HG03039 (cell line): Measurements from ENCODE around the gene BRD3OS.

Experiments used
- ATAC-seq: cut with Tn5 transposase; IDR thresholded peaks from one replicate; pipeline ENCODE4 v1.9.1; 2021; ENCODE audit warnings: mild to moderate bottlenecking, moderate library complexity; ENCODE audit not compliant: unreplicated experiment

Gene BRD3OS

DNA sequence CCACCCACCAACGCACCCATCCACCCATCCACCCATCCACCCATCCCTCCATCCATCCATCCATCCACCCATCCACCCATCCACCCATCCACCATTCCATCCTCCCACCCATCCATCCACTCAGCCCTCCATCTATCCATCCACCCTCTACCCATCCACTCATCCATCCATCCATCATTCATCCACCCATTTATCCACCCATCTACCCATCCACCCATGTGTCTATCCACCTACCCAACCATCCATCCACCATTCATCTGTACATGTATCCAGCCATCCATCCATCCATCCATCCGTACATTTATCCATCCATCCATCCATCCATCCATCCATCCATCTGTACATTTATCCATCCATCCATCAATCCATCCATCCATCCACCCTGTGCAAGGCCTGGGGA, 22.0 kb upstream of the BRD3OS start:
- ATAC-seq, result no peak

DNA sequence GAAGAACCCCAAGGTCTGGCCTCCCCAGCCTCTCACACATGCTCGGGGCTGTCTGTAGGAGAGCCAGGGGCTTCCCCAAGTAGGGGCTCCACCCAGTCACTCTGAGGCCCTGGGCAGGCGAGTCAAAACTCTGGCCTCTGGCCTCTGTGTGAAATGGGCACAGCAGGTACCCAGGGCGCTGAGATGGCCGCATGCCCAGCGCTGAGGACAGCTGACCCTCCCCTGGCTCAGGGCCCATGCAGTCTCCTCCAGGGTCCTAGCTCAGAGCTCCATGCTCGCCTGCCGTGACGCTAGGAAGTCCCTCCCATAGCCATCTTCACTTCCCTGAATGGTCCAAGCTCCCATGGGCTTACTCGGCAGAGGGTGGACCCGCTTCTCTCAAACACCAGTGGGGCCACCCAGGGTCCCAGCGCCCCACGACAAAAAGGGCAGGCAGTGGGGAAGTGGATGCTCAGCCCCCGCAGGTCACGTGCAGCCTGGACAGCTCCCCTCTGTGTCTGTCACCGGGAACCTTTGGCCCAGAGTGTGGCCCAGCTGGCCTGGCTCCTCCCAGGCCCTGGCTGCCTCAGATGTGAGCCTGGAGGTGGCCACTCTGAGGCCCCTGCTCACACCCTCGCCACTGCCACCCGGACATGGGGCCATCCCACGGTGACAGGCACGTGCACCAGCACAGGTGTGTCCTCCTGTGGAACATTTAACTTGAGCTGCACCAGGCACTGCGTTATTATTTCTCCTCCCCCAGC, 21.0 kb upstream of the BRD3OS start:
- no peak for ATAC-seq

GRCh38 chr9:134004881-134005280, 20.4 kb upstream of the BRD3OS start:
- no peak for ATAC-seq

GRCh38 chr9:134005381-134005780, 19.9 kb upstream of the BRD3OS start:
- ATAC-seq, result no peak

- no peak for ATAC-seq
Observed at GRCh38 chr9:134007150-134007549, 18.1 kb upstream of the BRD3OS start.

- ATAC-seq, result no peak
Observed at GRCh38 chr9:134007571-134007970, 17.7 kb upstream of the BRD3OS start.

DNA sequence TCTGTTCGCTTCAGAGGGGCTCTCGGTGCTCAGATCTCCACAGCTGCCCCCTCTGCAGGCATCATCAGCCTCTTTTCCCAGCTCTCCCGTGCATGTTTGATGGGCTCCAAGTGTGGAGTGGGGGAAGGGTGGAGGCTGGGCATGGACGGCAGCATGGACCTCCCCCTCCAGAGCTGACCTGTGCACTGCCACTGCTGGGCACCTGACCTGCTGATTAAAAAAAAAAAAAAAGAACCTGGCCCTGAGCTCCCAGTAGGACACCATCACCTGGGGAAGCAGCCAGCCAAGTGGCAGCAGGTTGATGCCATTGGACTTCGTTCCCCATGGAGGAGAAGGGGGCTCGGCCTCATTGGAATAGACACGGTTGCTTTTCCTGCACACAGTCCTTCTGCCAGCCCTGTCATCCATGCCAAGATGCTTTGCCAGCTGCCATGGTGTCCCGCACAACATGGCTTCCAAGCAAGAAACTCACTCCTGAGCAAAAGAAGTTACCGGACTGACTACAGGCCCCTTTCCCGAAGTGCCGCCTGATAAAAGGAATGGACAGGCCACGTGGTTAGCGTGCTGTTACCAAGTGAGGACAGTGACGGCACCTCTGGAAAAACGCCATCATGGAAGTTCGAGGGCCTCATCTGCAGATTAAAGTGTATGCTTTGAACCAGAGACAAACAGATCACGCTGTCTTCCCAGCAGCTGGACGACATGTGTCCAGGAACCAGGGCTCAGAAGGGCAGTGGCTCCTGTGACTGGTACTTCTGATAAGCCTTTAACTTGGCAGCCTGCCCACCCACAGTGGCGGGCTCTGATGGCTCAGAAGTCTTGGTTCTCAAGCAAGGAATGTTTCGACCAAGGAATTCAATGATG, 14.7 kb upstream of the BRD3OS start:
- no peak for ATAC-seq

GRCh38 chr9:134011401-134011800, 13.9 kb upstream of the BRD3OS start:
- no peak for ATAC-seq

- no peak for ATAC-seq
Observed at GRCh38 chr9:134014946-134015345, 10.3 kb upstream of the BRD3OS start.

- no peak for ATAC-seq
Observed at GRCh38 chr9:134024214-134024792, 978 bp upstream of the BRD3OS start.

DNA sequence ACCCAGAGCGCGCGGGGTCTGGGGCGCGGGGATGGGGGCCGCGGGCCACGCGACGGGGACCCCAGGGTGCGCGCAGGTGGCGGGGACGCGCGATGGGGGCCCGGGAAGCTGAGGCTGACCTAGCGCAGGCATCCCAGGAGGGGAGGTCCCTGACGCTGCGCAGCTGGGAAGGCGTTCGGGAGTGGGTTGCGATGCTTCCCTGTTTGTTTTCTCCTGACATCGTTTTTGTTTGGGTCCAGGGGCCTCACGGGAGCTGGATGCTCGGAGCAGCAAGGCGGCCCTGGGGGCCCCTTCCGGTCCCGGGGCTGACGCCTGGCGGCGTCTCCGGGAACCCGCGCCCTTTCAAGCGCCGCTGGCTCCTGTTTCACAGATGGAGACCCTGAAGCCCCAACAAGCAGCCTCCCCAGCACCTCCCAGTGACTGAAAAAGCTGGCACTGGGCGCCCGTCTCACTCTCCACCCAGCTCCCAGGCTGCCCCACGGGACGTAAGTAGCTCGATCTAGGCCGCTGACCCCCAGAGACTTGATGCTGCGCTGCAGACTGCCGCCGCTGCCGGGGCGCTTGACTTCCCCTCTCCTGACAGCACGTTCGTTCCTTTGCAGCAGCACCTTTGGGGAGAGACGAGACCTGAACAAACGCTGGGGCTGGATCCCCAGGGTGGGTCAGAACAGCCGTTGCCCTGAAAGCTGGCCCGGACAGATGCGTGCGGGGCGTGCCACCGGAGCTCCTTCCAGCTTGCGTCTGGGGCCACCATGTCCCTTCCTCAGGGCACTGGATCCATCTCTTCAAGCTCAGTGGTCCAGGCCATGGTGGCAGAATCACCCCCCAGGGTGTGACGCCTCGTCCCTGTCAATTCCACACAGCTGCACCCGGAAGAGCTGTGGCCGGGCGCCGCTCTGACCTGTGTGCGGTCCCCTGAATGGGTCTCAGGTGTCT, 593 bp downstream of the BRD3OS start:
- peak; percentile 14 for ATAC-seq

DNA sequence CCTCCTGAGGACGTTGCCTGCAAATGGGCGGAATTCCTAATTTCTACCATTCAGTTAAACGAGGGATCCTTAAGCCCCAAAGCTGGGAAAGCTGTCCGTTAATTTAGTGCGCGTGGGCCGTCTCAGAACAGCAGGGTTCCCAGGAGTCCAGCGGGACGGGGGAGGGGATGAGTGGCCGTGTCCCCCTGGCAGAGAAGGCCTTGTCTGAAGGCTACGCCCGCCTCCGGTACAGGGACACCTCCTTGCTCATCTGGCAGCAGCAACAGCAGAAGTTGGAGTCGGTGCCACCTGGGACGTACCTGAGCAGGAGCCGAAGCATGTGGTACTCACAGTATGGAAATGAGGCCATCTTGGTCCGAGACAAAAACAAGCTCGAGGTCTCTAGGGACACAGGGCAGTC, 1.3 kb downstream of the BRD3OS start:
- ATAC-seq, result no peak

GRCh38 chr9:134026981-134027380, 1.7 kb downstream of the BRD3OS start:
- ATAC-seq, result no peak

DNA sequence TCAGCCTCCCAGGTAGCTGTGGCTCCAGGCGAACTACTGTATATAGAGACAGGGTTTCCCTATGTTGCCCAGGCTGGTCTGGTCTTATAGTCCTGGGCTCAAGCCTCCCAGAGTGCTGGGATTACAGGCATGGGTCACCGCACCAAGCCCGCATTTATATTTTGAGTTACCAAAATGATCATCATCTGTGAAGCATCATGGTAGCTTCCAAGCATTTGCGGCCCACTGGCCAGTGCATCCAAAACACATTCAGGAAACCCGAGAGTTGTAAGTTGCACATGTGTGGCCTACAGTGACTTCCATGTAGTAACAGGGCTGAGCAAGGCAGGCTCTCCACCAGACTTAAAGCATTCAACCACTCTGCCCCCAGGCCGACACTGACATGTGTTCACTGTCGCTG, 2.3 kb downstream of the BRD3OS start:
- no peak for ATAC-seq

GRCh38 chr9:134028076-134028475, 2.8 kb downstream of the BRD3OS start:
- ATAC-seq, result no peak

DNA sequence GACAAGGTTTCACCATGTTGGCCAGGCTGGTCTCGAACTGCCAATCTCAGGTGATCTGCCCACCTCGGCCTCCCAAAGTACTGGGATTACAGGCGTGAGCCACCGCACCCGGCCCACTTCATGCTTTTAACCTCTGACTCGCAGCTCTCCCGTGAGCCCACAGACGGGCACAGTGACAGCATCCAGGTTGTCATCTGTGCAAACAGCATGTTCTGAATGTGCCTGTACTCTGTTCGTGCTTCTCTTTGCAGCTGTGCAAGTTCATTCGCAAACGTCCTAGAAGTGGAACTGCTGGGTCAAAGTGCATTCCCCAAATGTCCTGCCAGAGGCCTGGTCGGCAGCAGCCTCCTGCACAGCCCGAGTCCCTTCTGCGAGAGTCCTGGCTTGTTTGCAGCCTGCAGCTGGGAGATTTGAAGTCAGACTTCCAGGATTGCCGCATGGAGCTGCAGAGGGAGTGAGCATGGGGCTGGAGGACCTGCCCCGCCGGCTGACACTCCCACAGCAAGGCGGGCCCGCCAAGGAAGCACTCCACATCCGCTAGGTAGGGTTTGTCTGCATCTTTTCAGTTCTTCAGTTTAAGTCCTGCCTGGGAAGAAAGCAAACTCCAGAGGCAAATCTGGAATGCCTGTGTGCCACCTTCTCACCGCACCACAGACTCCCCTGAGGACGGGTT, 3.4 kb downstream of the BRD3OS start:
- ATAC-seq, result no peak

GRCh38 chr9:134029248-134030226, 4.3 kb downstream of the BRD3OS start:
- no peak for ATAC-seq

- ATAC-seq, result no peak
Observed at GRCh38 chr9:134030821-134031470, 5.7 kb downstream of the BRD3OS start.

GRCh38 chr9:134031783-134032182, 6.5 kb downstream of the BRD3OS start:
- no peak for ATAC-seq
